ENCODE measurements around the gene IL20RB. TPM values are rescaled to one million over a fixed set of nuclear protein-coding genes. Genes with fewer than 3 reads are reported as not detected.

The IL20RB gene
- polyA plus RNA-seq, 1 donor (not counting 4 experiments of a cell fraction or from before 2014, with no cell fraction given) = 239 TPM

DNA sequence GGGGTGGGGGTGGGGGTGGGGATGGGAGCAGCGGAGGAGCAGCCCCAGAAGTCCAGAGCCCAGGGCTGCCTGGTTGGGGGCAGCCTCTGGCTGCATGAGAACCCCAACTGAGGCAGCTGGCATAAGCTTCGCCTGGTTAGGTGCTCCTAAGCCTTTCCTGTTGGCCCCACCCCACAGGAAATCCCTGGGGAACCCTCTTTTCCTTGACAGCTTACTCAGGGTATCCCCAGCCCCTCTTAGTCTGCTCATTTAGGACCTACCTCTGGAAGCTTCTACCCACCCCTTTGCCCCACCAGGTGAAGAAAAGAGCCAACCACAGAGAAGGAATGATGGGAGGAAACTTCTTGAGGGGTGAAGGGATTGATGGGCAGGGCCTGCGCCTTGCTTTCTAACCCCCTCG is 53.4 kb downstream of the IL20RB start:
- H3K4me3 ChIP-seq (ENCODE audit: control insufficient read depth in 2 of 3, extremely low read depth in 1 of 3, insufficient read depth in 2 of 3, low read depth in 1 of 3, low read length in 3 of 3) = no peak overlapping the region
- peaks cover 21 to 25% of the 10 kb centered on the region in 2 experiments for H3K36me3 ChIP-seq (ENCODE audit: control insufficient read depth in 2 of 2, extremely low read depth in 1 of 2, insufficient read depth in 2 of 2, low read length in 2 of 2)
- FAIRE-seq = no peak
- no peak overlapping the region for H3K27ac ChIP-seq (ENCODE audit: control insufficient read depth, insufficient read depth, low read length)
- peaks cover 3% of the 10 kb centered on the region for H3K9me1 ChIP-seq (ENCODE audit: control insufficient read depth, extremely low read depth, insufficient read depth, low read length)
- H3K9me3 ChIP-seq (ENCODE audit: control insufficient read depth, low read depth, low read length) = no peaks in the 10 kb centered on the region
- no peak overlapping the region for H3K9ac ChIP-seq (ENCODE audit: control insufficient read depth, extremely low read depth, insufficient read depth, low read length)
- no peak overlapping the region for H2AFZ ChIP-seq (ENCODE audit: control insufficient read depth, low read length)
- dilution Hi-C loops (cut with MboI; ENCODE audit: extremely low pct_ligation_motif_present, low sequenced_read_pairs) = no loop called here
- H3K4me2 ChIP-seq (ENCODE audit: control insufficient read depth, extremely low read depth, insufficient read depth, low read depth, low read length) = no peak overlapping the region
- H3K79me2 ChIP-seq (ENCODE audit: control insufficient read depth, insufficient read depth, low read length) = peaks cover 3% of the 10 kb centered on the region
- H4K20me1 ChIP-seq (ENCODE audit: control insufficient read depth, extremely low read depth, insufficient read depth, low read length) = no peaks in the 10 kb centered on the region
- no peak for TF ChIP-seq EZH2 (IDR thresholded peaks at IDR 0.05; ENCODE audit: low read length)
- TF ChIP-seq, protein P1, sequence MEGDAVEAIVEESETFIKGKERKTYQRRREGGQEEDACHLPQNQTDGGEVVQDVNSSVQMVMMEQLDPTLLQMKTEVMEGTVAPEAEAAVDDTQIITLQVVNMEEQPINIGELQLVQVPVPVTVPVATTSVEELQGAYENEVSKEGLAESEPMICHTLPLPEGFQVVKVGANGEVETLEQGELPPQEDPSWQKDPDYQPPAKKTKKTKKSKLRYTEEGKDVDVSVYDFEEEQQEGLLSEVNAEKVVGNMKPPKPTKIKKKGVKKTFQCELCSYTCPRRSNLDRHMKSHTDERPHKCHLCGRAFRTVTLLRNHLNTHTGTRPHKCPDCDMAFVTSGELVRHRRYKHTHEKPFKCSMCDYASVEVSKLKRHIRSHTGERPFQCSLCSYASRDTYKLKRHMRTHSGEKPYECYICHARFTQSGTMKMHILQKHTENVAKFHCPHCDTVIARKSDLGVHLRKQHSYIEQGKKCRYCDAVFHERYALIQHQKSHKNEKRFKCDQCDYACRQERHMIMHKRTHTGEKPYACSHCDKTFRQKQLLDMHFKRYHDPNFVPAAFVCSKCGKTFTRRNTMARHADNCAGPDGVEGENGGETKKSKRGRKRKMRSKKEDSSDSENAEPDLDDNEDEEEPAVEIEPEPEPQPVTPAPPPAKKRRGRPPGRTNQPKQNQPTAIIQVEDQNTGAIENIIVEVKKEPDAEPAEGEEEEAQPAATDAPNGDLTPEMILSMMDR (optimal IDR thresholded peaks at IDR 0.05 in 1 of 3, IDR thresholded peaks at IDR 0.05 in 1 of 3, conservative IDR thresholded peaks at IDR 0.05 in 1 of 3; ENCODE audit: extremely low read depth in 1 of 3, insufficient read depth in 2 of 3, low read length in 3 of 3) = no peak
- DNase-seq (ENCODE audit: low read depth, low spot score) = no peak
- no peaks in the 10 kb centered on the region for H3K27me3 ChIP-seq (ENCODE audit: control insufficient read depth, extremely low read depth, insufficient read depth, low read length)
- H3K4me1 ChIP-seq (ENCODE audit: control insufficient read depth, extremely low read depth, insufficient read depth, low read length) = peaks cover 24% of the 10 kb centered on the region

DNA sequence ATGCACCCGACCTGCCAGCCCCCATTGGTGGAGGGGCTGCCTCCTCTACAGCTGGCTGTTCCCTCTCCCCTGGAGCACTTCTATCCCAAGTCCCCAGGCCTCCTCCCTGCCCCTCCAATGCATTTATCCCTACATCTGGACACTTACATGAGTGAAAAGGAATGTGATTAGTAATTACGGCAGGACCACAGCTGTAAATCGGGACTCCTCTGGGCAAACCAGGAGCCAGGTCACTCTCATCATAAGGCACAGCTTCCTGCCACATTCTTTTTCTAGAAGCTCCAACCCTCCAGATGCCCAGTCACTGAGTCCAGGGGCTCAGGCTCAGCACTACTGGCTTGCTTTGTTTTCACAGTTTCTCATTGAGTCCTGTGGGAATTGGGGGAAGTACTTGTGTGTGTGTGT is 54.3 kb downstream of the IL20RB start:
- peaks cover 21 to 25% of the 10 kb centered on the region in 2 experiments for H3K36me3 ChIP-seq (ENCODE audit: control insufficient read depth in 2 of 2, extremely low read depth in 1 of 2, insufficient read depth in 2 of 2, low read length in 2 of 2)
- no peak overlapping the region for H3K9ac ChIP-seq (ENCODE audit: control insufficient read depth, extremely low read depth, insufficient read depth, low read length)
- no peak overlapping the region for H2AFZ ChIP-seq (ENCODE audit: control insufficient read depth, low read length)
- no peaks in the 10 kb centered on the region for H3K27me3 ChIP-seq (ENCODE audit: control insufficient read depth, extremely low read depth, insufficient read depth, low read length)
- H3K4me1 ChIP-seq (ENCODE audit: control insufficient read depth, extremely low read depth, insufficient read depth, low read length) = peaks cover 24% of the 10 kb centered on the region
- dilution Hi-C loops (cut with MboI; ENCODE audit: extremely low pct_ligation_motif_present, low sequenced_read_pairs) = no loop called here
- no peak overlapping the region for H3K4me3 ChIP-seq (ENCODE audit: control insufficient read depth in 2 of 3, extremely low read depth in 1 of 3, insufficient read depth in 2 of 3, low read depth in 1 of 3, low read length in 3 of 3)
- peaks cover 3% of the 10 kb centered on the region for H3K9me1 ChIP-seq (ENCODE audit: control insufficient read depth, extremely low read depth, insufficient read depth, low read length)
- H3K27ac ChIP-seq (ENCODE audit: control insufficient read depth, insufficient read depth, low read length) = peak overlapping the region; percentile 31
- FAIRE-seq = peak; percentile 59
- H3K79me2 ChIP-seq (ENCODE audit: control insufficient read depth, insufficient read depth, low read length) = peaks cover 3% of the 10 kb centered on the region
- TF ChIP-seq, protein P1 (optimal IDR thresholded peaks at IDR 0.05 in 1 of 3, IDR thresholded peaks at IDR 0.05 in 1 of 3, conservative IDR thresholded peaks at IDR 0.05 in 1 of 3; ENCODE audit: extremely low read depth in 1 of 3, insufficient read depth in 2 of 3, low read length in 3 of 3) = no peak
- no peak for TF ChIP-seq EZH2 (IDR thresholded peaks at IDR 0.05; ENCODE audit: low read length)
- H3K4me2 ChIP-seq (ENCODE audit: control insufficient read depth, extremely low read depth, insufficient read depth, low read depth, low read length) = no peak overlapping the region
- H3K9me3 ChIP-seq (ENCODE audit: control insufficient read depth, low read depth, low read length) = no peaks in the 10 kb centered on the region
- H4K20me1 ChIP-seq (ENCODE audit: control insufficient read depth, extremely low read depth, insufficient read depth, low read length) = no peaks in the 10 kb centered on the region
- DNase-seq (ENCODE audit: low read depth, low spot score) = no peak

Data from keratinocyte (primary cell).